GM12873 (cell line): ENCODE measurements around the gene SDK2.

Experiments used
- CTCF ChIP-seq: IDR thresholded peaks from 2 replicates; pipeline ENCODE4 v1.5.1; 2012; ENCODE audit warnings: low read depth, mild to moderate bottlenecking, moderate library complexity, low read length, control low read depth; ENCODE audit not compliant: insufficient read depth; ENCODE audit errors: missing control alignments

The SDK2 gene

GRCh38 chr17:73411313-73411747, 232.9 kb downstream of the SDK2 start:
- no peak for TF ChIP-seq CTCF

- no peak for TF ChIP-seq CTCF
These were observed 233.5 kb downstream of the SDK2 start for GRCh38 chr17:73410586-73411312.

GRCh38 chr17:73404246-73404645, 240.0 kb downstream of the SDK2 start:
- TF ChIP-seq CTCF = no peak

GRCh38 chr17:73402466-73402865, 241.8 kb downstream of the SDK2 start:
- TF ChIP-seq CTCF = no peak

GRCh38 chr17:73401911-73402310, 242.3 kb downstream of the SDK2 start:
- no peak for TF ChIP-seq CTCF

GRCh38 chr17:73400915-73401545, 243.2 kb downstream of the SDK2 start:
- TF ChIP-seq CTCF = no peak

GRCh38 chr17:73399056-73399455, 245.2 kb downstream of the SDK2 start:
- TF ChIP-seq CTCF = no peak
